ENCODE data around the gene TRAK1.

DNA sequence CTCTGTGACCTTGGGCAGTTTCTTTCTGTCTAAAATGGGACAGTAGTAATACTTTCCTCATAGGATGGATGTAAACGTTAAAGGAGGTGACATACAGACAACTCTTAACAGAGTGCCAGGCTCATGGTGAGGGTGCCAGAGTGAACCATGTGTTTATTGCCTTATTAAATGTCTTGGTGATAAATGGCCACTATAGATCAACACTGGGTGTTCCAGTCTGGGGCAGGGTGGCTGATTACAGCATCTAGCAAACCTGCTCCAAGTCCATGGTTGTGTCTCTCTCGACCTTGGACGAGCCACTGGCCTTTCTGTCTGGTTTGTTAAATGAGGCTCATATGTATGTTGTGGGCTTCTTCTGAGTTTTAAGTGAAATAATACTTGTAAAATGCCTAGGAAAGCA, 75.1 kb downstream of the TRAK1 start:
- TF ChIP-seq POLR2A (IDR thresholded peaks at IDR 0.05): no peak
- TF ChIP-seq, protein P1, sequence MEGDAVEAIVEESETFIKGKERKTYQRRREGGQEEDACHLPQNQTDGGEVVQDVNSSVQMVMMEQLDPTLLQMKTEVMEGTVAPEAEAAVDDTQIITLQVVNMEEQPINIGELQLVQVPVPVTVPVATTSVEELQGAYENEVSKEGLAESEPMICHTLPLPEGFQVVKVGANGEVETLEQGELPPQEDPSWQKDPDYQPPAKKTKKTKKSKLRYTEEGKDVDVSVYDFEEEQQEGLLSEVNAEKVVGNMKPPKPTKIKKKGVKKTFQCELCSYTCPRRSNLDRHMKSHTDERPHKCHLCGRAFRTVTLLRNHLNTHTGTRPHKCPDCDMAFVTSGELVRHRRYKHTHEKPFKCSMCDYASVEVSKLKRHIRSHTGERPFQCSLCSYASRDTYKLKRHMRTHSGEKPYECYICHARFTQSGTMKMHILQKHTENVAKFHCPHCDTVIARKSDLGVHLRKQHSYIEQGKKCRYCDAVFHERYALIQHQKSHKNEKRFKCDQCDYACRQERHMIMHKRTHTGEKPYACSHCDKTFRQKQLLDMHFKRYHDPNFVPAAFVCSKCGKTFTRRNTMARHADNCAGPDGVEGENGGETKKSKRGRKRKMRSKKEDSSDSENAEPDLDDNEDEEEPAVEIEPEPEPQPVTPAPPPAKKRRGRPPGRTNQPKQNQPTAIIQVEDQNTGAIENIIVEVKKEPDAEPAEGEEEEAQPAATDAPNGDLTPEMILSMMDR (IDR thresholded peaks at IDR 0.05): no peak
